Activated CD8-positive, alpha-beta memory T cell treated with anti-CD3 and anti-CD28 coated beads for 48 hours (primary cell): ENCODE results near the gene JHY.

ENCODE experiments used
- DNase-seq, 3 experiments: peaks; one replicate each; pipeline ENCODE4 v3.0.0-alpha.2; 2020; ENCODE audit warnings: low read depth in 2 of 3, low spot score in 2 of 3

JHY gene

DNA sequence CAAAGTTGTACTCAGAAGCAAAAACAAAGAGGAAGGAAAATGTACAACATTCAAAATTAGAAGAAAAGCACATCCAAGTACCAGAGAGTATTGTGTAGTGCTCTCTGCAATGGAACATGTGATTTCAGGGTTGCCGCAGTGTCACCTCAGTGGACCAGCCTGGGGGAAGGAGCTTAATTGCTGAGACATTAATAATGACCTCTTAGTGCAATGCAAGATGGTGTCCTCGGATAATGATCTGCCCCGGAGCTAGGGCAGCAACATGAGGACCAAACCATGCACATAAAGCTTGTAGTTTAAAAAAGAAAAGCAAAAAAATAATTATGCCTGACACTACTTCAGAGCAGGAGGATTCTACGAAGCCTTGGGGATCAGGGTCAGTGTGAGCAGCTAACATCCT is 11.3 kb upstream of the JHY start:
- no peak for DNase-seq

DNA sequence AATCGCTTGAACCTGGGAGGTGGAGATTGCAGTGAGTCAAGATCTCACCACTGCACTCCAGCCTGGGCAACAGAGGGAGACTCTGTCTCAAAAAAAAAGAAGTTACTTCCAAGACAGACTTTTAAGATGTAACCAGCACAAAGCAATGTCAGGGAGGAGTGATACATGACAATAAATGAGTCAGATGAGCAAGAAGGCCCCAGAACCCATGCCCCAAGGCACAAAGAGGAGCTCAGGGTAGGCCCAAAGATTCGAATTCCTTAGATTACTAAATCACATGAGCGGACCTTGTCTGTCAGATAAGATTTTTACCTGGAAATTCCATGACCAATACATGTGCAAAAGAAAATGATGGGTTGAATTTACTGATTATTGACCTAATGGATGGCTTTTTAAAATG is 10.5 kb upstream of the JHY start:
- no peak for DNase-seq

GRCh38 chr11:122874991-122875390 is 7.6 kb upstream of the JHY start:
- no peak for DNase-seq

DNA sequence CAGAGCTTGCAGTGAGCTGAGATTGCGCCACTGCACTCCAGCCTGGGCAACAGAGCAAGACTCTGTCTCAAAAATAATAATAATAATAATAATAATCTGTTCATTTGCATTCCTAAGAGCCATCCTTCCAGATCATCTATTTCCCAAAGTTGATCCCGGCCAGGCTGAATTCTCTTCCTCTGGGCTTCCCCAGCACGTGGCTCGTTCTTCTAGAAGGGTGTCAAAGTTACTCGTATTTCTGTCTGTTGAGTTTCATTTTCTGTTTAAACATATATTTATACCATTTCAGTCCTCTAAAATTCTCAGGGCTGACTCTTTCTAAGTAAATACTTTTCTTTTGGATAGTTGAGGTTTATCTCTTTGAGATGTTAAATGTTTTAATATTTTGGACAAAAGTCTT is 4.8 kb upstream of the JHY start:
- no peak for DNase-seq

DNA sequence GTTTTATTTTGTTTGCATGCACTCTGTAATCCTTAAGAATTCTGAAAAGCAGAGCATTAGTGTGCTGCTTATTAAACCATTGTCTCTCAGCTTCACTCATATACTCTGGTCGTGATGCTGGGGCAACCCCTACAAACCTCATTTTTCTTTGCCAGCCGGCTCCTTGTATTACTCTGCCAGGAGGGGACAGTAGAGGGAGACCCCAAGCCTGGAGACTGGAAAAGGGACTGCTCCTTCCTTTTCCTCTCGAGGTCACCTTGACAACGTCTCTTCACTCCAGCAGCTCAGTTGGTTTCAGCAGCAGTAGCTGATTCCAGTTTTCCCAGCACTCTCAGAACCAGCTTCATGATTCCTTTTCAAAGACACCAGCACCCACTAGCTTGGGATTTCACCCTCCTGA is 2.8 kb upstream of the JHY start:
- DNase-seq, result no peak

- DNase-seq, result peak; percentile 11 to 31 (median 18)
These were observed 492 bp downstream of the JHY start for GRCh38 chr11:122882857-122883645.

- DNase-seq, result no peak
These were observed 1.1 kb downstream of the JHY start for GRCh38 chr11:122883646-122883979.

- no peak for DNase-seq
These were observed 5.6 kb downstream of the JHY start for GRCh38 chr11:122888162-122888561.

GRCh38 chr11:122893131-122893530 is 10.6 kb downstream of the JHY start:
- DNase-seq, result no peak

DNA sequence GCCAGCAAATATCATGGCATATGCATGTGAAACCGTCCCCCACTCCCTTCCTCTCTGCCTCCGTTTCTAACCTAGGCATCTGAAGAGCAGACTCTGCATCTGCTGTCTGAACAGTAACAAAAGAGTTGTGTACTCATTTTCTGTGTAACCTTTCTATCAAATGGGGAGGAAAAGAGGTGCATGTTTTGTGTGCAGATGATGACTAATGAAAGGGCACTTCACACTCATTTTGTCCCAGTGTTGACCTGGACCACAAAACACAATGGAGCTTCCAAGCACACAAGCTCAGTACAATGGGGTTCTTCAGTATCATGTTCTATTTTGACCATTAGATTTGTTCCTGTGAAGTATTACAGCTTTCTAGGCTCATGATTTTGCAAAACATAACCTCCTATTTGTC is 13.0 kb downstream of the JHY start:
- no peak for DNase-seq

DNA sequence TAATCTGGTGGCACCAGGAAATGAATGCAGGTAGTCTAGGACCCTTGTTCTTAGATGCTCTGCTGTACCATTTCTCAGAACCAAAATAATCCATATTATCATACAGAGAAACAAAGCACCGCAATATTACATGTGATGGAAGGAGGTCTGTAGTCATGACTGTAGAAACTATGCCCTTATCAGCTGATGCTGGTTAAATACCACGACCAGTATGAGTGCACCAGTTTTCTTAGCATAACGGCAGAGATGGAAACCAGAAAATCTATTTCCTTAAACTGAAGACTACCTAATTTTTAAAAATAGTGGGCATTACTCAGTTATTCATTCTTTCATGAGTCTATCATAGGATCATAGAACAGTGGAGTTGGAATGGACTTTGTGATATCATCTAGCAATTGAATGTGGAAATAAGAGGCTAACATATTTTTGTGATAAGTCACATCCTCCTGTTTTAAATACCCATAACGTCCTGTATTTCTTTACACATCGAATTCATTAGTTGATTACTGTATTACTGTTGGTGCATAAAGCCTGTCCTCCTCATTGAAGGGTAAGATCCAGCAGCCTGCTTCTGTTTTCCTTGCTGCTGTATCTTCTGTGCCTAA is 15.1 kb downstream of the JHY start:
- DNase-seq, result no peak

- no peak for DNase-seq
These were observed 16.2 kb downstream of the JHY start for GRCh38 chr11:122898799-122899198.

- no peak for DNase-seq
These were observed 18.1 kb downstream of the JHY start for GRCh38 chr11:122900587-122901202.

DNA sequence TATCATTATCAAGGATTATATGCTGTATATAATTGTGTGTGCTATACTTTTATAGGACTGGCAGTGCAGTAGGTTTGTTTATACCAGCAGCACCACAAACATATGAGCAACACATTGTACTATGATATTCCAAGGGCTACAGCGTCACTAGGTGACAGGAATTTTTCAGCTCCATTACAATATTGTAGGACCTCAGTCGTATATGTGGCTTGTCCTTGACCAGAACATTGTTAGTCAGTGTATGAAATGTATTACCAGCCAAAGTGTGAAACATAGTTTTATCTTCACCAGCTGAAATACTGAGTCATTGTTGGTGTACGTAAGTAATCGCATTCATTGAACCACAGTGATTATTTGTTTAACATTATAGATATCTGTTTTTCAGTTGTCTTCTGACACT is 20.4 kb downstream of the JHY start:
- no peak for DNase-seq

- DNase-seq, result no peak
These were observed 28.2 kb downstream of the JHY start for GRCh38 chr11:122910775-122911174.

GRCh38 chr11:122917311-122917710 is 34.8 kb downstream of the JHY start:
- DNase-seq, result no peak

- DNase-seq, result no peak
These were observed 36.2 kb downstream of the JHY start for GRCh38 chr11:122918734-122919133.

DNA sequence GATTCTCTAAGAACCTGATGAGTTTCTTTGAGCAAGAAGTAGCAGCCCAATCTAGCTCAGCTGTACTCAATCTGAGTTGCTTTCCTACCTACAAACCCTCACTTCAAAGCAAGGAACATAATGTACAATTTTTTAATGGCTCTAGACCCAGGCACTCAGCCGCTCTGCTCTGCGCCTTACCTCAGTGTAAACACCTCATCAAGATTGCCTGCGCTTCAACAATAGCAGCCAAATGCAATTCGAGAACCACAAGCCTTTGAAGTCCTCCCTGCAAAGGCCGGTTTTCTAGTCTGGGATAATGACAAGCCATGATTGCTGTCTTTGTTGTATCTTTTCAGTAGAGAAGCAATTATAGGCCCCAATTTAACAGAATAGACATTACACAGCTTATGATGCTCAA is 38.0 kb downstream of the JHY start:
- no peak for DNase-seq

DNA sequence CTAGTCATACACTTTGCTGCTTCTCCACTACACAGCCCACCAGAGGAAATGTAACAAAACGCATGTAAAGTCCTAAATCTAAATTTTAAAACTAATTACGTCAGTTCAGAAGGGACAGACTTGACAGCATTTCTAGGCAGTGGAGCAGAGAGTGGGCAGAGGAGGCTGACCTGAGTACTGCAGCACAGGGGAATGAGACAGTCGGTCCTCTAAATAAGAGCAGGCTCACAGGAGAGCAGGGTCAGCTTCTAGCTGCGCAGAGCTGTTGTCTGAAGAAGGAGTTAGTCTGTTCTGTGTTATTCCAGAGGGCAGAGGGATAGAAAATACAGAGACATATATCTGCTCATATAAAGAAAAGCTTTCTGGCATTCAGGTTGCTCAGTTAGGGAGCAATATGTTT is 40.3 kb downstream of the JHY start:
- DNase-seq, result no peak

DNA sequence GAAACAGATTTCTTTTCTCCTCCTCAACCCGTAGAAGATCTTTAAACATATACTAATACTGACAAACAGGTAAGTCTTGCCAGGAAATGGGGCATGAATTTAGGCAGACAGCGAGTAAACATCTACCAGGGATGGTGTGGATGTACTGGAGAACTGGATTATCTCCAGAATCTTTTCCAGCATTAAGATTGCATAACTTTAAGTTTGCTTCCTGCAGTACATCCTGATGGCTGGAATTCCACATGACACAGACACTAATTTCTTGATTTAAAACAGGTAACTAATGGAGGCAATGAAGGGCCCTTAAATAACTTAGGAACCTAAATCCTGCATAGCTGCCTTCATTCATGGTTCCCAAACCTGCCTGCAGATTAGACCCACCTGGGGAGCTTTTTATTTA is 40.7 kb downstream of the JHY start:
- DNase-seq, result no peak

DNA sequence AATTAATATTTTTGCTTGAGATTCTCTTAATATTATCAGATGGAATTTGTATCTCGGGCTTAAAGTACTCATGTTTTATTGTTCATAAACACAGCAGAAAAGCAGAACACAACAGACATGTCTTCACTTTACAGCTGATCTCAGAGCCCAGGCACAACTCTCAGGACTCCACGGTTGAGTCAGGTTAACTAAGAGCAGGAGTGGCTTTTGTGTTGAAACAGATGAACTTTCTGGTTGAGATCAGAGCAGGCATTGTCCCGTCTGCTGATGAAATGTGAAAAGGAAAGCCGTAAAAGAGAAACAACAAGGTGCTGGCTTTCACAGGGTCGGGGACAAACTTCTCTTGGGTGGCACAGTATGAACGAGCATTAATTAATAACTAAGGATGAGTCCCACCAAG is 49.0 kb downstream of the JHY start:
- DNase-seq, result no peak

GRCh38 chr11:122933416-122933815 is 50.9 kb downstream of the JHY start:
- DNase-seq, result no peak

DNA sequence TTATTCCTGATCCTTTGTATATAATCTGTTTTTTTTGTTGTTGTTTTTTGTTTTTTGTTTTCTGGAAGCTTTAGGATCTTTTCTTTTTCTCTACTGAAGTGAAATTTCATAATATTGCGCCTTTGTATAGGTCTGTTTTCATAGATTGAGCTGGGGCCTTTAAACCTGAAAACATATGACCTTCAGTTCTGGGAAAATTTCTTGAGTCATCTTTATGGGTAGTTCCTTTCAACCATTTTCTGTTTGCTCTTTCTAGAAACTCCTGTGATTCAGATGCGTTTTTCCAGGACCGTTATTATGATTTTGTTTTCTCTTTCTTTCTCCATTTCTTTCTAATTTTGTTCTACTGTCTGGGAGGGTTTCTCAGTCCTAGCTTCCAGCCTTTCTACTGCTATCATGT is 55.4 kb downstream of the JHY start:
- no peak for DNase-seq
